Activated CD4-positive, CD25-positive, alpha-beta regulatory T cell (primary cell): Measurements from ENCODE around the gene ADM2.
A peak's percentile ranks its signal among the peaks of the same experiment; 100 is the strongest.
"Not testable (repeated sequence)": the region's sequence is repeated elsewhere in the genome, so short reads cannot be mapped to it uniquely, and the experiment has no call there.

Source experiments
- DNase-seq, 4 experiments: peaks; one replicate each; lab custom pipeline; 2025; lab: John Stamatoyannopoulos, UW

Gene ADM2

DNA sequence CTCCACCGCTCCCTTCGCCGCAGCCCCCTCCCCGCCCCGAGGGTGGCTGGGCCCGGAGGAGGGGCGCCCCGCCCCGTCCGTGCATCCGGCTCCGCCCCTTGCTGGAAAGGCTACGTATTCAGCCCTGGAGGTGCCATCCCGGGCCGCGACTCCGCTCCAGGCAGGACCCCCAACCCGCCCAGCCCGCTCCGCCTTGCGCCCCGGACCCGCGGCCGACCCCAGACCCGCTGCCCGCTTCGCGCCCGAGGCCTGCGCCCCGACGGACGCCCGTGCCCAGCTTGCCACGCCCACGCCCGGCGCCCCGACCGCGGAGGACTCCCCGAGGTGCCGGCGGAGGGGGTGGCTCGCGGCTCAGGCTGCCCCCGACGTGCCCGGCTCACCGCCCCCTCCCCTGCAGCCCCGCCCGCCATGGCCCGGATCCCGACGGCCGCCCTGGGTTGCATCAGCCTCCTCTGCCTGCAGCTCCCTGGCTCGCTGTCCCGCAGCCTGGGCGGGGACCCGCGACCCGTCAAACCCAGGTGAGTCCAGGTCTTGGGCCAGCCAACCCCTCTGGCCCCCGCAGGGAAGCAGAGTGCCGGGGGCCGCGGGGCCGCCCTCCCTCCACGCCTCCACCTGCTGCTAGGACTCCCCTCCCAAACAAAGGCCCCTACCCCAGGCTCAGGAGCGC, at the start of gene ADM2:
TSS of gene ADM2 (plus strand) at position 104 of the 667 bp plus-strand sequence. CDS start at position 409, 305 bp downstream.
- DNase-seq, result peak; percentile 28 to 51 (median 48)

DNA sequence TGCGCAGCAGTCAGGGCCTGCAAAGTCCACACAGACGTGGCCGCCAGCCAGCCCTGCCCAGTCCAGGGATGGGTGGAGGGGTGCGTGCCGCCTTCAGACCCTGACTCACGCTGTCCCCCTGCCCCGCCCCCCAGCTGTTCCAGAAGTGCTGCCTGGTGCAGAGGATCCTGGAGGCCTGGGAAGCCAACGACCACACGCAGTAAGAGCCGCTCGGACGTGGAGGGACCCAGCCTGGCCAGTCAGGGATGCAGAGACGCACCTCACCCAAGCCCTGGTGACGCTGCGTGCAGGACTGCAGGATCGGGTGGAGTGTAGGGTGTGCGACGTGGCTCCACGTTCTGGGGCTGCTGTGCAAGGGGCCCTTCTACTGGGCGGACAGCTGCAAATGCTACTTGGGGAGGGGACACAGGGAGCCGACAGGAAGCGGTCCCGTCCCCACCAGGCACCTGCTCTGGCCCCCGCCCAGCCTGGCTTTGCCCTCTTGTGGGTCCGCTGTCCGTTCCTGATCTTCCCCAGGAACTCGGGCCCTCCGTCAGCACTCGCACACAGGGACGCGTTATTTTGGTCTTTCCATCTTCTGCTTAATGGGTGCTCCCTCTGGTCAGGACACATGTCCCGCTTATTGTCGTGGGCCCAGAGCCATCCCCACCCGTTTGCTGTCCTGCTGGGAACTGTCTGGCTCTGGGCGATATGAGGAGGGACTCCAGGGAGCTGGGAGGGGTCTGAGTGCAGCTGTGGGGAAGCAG, 49.0 kb upstream of the ADM2 start:
- no peak for DNase-seq

DNA sequence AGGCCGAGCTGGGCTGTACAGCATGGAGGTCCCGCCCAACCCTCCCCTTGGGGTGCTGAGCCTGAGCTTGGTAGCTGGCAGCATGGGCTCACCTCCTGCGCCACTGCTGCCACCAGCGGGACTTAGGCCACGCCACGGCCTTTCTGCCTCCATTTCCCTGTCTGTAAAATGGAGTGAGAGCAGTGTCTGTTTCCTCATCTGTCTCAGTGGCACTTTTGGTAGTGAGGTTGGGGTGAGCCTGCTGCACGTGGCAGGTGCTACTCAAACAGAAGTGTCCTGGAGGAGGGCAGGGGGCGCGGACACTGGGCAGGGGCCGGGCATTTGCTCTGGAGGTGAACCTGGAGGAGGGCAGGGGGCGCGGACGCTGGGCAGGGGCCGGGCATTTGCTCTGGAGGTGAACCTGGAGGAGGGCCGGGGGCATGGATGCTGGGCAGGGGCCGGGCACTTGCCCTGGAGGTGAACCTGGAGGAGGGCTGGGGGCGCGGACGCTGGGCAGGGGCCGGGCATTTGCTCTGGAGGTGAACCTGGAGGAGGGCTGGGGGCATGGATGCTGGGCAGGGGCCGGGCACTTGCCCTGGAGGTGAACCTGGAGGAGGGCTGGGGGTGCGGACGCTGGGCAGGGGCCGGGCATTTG, 48.3 kb upstream of the ADM2 start:
- DNase-seq, result not testable (repeated sequence)

GRCh38 chr22:50434849-50435248, 46.5 kb upstream of the ADM2 start:
- no peak for DNase-seq

DNA sequence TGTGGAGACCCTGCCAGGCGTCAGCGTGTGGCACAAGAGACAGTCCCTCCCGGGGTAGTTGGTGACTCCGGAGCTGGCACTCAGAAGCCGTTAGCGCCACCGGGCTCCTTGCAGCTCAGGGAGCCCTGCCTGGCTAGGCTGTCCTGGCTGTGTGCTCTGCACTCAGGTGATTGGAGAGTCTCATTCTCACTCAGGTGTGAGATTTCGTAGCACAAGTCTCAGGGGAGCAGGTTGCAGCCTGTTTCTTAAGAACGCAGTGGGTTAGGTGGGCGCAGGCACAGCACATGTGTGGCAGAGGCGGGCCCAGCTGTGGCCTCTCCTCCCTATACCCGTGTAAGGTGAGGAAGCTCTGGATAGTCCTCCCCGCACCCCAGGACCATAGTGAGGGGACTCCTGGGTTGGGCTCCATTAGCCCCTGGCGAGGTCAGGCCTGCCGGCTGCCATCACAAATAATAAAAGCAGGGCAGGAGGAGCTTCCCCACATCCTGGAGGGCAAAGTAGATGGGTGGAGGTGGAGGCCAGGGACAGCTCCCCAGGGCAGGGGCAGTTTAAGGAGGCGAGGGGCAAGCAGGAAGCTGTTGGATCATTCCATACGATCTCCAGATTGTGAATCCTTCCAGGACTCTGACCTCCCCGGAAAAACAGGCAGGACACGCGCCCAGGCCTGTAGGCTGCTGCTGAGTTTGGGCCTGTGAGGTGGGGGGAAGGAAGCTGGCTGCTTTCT, 45.9 kb upstream of the ADM2 start:
- DNase-seq, result no peak

DNA sequence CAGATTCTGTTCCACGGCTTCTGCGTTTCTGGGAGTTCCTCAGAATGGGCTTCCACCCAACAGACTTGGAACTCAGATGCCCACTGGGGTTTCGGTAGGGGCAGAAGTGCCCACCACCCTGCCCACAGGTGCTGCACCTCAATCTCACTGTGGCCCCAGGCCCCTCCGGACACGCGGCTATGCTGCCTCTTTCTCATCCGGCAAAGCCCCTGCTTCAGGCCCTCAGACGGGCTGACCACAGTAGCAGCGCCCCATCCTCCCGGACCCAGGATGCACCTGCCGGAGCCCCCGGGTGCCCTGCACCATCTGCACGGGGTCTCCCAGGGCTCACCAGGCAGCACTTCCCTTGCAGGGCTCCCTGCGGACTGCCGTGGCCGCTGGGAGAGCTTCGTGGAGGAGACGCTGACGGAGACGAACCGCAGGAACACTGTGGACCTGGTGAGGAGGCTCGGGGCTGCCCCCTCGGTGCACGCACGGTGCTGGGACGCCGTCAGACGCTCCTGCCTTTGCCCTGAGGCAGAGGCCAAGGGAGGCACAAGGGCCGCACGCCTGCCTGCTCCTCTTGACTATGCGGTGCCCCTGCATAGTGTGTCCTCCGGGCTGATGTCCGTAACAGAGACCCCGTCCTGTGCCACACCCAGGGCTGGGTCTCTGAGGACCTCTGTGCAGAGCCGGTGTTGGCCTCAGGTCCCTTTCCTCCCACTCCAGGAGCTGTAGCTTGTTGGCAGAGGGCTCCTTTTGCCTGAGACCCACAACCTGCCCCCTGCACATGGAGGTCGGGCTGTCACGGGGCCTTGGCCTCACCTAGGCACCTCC, 45.1 kb upstream of the ADM2 start:
- DNase-seq, result no peak

GRCh38 chr22:50436841-50437341, 44.5 kb upstream of the ADM2 start:
- DNase-seq, result no peak

DNA sequence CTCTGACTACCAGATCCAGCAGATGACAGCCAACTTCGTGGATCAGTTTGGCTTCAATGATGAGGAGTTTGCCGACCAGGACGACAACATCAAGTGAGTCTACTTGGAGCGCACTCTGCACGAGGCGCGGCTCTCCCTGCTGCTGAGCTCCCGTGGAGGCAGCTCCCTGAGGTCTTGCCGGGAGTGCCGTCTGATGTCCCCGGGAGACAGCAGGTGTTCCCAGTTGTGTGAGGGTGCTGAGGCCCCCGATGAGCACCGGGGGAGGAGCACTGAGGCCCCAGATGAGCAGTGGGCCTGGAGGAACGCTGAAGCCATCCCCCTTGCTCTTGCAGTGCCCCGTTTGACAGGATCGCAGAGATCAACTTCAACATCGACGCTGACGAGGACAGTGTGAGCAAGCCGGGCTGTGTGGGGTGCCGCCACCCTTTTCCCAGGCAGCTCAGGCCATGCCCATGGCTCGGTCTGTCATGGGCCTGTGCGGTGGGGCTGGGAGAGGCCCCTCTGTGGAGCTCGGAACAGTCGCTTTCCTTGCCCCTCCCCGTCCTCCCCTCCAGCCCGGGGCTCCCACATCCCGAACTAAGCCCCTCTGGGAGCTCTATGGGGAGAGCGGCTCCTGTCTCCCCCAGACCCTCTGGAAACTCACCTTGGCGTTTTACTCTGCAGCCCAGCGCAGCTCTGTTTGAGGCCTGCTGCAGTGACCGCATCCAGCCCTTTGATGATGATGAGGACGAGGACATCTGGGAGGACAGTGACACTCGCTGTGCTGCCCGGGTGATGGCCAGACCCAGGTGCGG, 43.6 kb upstream of the ADM2 start:
- DNase-seq, result no peak

GRCh38 chr22:50438305-50439275, 42.8 kb upstream of the ADM2 start:
- DNase-seq, result no peak

DNA sequence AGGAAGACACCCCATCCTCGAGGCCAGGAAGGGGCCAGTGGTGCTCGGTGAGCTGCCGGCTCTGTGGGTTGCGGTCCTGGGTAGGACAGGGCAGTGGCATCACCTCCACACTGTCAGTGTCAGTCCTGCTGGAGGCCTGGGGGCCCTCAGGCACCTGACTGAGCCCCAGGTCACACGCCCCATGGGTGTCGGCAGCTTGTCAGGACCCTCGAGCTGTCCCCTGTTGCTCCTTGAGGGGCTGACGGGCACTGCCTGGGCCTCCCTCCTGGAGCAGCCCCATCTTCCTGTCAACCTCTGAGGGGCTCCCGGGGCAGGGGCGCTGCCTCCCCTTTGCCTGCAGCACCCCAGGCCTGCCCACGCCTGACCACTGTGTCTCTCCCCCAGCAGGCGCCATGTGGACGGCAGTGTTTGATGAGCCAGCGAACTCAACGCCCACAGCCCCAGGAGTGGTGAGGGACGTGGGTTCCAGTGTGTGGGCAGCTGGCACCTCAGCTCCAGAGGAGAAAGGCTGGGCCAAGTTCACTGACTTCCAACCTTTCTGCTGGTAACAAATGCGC, 42.0 kb upstream of the ADM2 start:
- no peak for DNase-seq

DNA sequence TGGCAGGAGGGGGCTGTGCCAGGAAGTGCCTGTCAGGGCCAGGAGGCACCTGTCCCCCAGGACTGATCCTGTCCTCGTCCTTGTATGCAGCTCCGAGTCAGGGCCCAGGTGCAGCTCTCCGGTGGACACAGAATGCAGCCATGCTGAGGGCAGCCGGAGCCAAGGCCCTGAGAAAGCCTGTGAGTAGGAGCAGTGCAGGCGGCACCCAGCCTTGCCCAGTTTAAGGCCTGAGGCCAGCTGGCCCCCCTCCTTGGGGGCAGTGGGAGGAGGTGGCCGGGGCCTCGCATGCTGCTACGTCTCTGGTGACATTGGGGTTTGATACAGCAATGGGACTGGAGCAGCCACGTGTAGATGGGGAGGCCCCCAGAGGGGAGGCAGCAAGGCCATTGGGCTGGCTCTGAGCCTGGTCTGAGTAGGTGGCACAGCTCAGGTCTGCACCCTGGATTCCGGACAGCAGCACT, 41.4 kb upstream of the ADM2 start:
- no peak for DNase-seq

DNA sequence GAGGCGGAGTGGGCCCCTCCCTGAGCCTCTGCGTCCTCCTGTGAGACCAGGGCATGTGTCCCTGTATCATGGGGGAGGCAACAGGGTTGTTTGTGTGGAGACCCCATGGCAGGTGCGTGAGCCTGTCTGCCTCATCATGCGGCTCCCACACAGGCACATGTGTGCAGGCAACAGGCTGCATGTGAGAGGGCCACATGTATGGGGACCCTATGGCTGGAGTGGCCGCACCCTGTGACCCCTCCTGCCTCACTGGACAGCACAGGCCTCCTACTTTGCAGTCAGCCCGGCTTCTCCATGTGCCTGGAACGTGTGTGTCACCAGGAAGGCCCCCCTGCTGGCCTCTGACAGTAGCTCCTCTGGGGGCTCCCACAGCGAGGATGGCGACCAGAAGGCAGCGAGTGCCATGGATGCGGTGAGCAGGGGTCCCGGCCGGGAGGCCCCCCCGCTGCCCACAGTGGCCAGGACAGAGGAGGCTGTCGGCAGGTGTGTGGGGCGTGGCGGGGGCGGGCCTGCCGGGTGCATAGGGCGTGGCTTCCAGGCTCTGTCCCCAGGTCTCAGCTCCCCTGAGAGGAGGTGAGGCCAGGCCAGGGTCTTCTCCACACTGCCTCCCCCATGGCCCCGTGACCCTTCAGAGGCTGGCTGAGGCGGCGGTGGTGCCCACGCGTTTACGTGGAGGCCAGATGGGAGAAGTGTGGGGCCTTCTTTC, 40.6 kb upstream of the ADM2 start:
- no peak for DNase-seq

GRCh38 chr22:50441428-50441993, 39.8 kb upstream of the ADM2 start:
- no peak for DNase-seq

GRCh38 chr22:50443197-50443596, 38.1 kb upstream of the ADM2 start:
- no peak for DNase-seq

- DNase-seq, result no peak
Observed at GRCh38 chr22:50443801-50444625, 37.3 kb upstream of the ADM2 start.

DNA sequence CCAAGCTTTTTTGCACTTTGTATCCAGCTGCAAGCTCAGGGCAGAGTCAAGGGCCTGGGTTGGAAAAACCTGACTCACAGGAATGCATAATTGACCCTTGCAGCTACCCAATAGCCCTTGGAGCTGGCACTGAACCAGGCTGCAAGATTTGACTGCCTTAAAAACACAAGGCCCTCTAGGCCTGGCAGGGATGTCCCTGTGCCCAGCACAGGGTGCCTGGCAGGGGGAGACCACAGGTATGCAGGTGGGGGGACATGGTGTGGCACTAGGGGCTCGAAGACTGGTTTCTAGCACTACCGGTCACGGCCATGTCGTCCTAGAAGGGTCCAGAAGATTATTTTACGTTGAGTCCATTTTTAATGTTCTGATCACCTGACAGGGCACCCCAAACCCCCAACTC, 36.7 kb upstream of the ADM2 start:
- DNase-seq, result no peak
